NT2/D1 (cell line): ENCODE results near the gene RNF126.
"Not testable (repeated sequence)": the region's sequence is repeated elsewhere in the genome, so short reads cannot be mapped to it uniquely, and the experiment has no call there.

Source experiments
- DNase-seq: peaks from one replicate; pipeline ENCODE4 v3.0.0-alpha.2; 2011; ENCODE audit warnings: low read depth, low spot score
- H3K27me3 ChIP-seq: 2 replicates; pipeline ENCODE4 v1.6.0; 2011; ENCODE audit warnings: mild to moderate bottlenecking; ENCODE audit not compliant: insufficient read length, insufficient read depth
- H3K36me3 ChIP-seq: 2 replicates; pipeline ENCODE4 v1.6.1; 2011; ENCODE audit warnings: mild to moderate bottlenecking, low read length, mixed read lengths; ENCODE audit not compliant: insufficient read depth, insufficient read length
- H3K4me1 ChIP-seq: 2 replicates; pipeline ENCODE4 v1.5.1; 2011; ENCODE audit not compliant: insufficient read depth, insufficient read length
- H3K4me3 ChIP-seq: 2 replicates; pipeline ENCODE4 v1.5.1; 2011; ENCODE audit warnings: low read depth; ENCODE audit not compliant: insufficient read length
- H3K9ac ChIP-seq: 2 replicates; pipeline ENCODE4 v1.6.0; 2011; ENCODE audit warnings: low read depth; ENCODE audit not compliant: insufficient read length
- H3K9me3 ChIP-seq: 2 replicates; pipeline ENCODE4 v1.5.1; 2011; ENCODE audit warnings: mild to moderate bottlenecking, low read length; ENCODE audit not compliant: insufficient read depth
- SUZ12 ChIP-seq: IDR thresholded peaks from 2 replicates; pipeline ENCODE4 v1.6.1; 2011; ENCODE audit not compliant: insufficient read length, insufficient read depth; ENCODE audit errors: extremely low read depth
- YY1 ChIP-seq: IDR thresholded peaks from 2 replicates; pipeline ENCODE4 v1.6.1; 2011; ENCODE audit not compliant: insufficient read length, insufficient read depth
- ZNF274 ChIP-seq: IDR thresholded peaks from 2 replicates; pipeline ENCODE4 v1.6.1; 2011; ENCODE audit warnings: mild to moderate bottlenecking, low read depth, low read length

RNF126 gene

DNA sequence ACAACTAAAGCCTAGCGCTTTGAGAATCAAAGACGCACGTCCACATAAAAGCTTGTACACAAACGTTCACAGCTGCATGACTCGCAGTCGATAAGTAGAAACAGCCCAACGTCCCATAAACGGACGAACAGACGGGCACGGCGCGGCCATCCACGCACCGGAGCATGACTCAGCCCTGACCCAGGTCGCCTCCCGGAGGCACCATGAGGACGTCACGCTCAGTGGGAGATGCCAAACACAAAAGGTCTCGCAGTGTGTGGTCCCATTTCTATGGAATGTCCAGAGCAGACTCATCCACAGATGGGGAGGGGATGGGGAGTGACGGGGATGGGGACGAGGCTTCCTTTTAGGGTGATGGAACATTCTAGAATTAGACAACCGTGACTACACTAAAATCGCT is 39.0 kb downstream of the RNF126 start:
- Histone ChIP-seq H3K4me3 (no peak overlapping the region), H3K9ac (no peak overlapping the region), H3K27me3 (no peaks in the 10 kb centered on the region), H3K9me3 (no peaks in the 10 kb centered on the region), H3K4me1 (peaks cover 3% of the 10 kb centered on the region), H3K36me3 (peaks cover 85% of the 10 kb centered on the region)
- TF ChIP-seq SUZ12 (no peak), ZNF274 (no peak), YY1 (no peak)
- no peak for DNase-seq

DNA sequence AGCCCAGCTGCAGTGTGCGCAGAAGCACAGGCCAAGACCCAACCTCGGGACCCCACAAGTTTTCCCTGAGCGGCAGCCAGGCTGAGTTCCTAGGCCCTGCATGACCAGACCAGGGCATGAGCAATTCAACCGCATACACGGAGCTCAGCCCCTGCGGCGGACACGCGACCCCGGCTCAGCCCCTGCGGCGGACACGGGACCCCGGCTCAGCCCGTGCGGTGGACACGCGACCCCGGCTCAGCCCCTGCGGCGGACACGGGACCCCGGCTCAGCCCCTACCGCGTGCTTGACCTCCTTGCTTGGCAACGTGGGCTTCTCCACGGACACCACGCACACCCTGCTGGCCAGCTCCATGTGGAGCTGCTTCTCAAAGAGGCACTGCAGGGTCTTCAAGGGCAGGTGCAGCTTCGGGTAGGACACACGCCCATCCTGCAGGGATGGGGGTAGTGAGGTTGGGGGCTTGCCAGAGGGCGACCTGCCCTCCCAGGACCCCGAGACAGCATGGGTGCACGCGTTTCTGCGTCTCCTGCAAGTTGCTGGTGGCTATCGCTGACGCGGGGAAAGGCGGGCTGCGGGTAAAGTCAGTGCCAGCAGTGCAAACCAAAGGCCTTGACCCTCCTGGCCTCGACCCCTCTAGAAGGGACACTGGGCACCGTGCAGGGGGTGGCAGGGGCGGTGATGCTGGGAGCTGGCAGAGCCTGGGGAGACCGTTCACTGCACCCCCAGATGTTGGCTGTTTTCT is 39.7 kb downstream of the RNF126 start:
- no peak overlapping the region for H3K9ac ChIP-seq
- no peak for DNase-seq
- TF ChIP-seq SUZ12 (no peak), YY1 (no peak), ZNF274 (no peak)
- no peaks in the 10 kb centered on the region for H3K9me3 ChIP-seq
- no peak overlapping the region for H3K4me3 ChIP-seq
- peaks cover 85% of the 10 kb centered on the region for H3K36me3 ChIP-seq
- H3K27me3 ChIP-seq = no peaks in the 10 kb centered on the region
- peaks cover 3% of the 10 kb centered on the region for H3K4me1 ChIP-seq

DNA sequence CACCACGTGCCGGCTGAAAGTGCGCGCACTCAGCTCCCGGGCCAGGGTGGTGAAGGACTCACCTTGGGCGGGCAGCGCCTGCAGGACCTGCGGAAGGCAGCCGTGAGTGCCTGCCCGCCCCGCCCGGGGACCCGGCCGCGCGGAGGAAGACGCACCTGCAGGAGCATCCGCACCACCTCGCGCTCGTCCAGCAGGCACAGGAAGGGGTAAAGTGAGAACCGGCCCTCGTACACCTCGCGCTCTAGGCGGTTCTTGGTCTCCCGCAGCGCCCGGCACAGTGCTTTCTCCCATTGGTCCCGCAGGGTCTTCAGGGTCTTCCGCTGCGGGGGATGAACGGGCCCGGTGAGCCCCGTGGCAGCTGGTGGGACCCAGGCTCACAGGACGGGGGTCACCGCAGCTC is 40.3 kb downstream of the RNF126 start:
- TF ChIP-seq ZNF274 (no peak), YY1 (no peak), SUZ12 (no peak)
- Histone ChIP-seq H3K36me3 (peaks cover 84% of the 10 kb centered on the region), H3K4me3 (no peak overlapping the region), H3K27me3 (no peaks in the 10 kb centered on the region), H3K9me3 (no peaks in the 10 kb centered on the region), H3K9ac (no peak overlapping the region), H3K4me1 (peaks cover 3% of the 10 kb centered on the region)
- no peak for DNase-seq

DNA sequence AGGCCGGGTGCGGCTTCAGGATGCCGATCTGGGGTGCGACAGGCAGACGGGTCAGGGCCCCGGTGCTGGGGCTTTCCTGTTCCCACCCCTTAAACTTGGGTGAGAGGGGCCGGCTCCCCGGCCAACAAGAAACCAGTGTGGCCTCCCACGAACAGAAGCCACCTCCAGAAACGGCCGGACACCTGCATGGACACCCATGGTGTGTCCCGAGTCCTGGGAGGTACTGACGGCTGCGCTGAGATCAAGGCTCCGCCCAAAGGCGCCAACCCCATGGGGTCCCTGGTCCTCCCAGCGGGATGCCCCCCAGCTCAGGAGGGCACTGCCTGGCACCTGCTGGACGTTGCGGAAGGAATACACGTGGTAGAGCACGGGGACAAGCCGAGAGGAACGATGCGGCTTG is 41.2 kb downstream of the RNF126 start:
- no peak overlapping the region for H3K9ac ChIP-seq
- no peaks in the 10 kb centered on the region for H3K27me3 ChIP-seq
- no peak for TF ChIP-seq YY1
- no peak for TF ChIP-seq ZNF274
- TF ChIP-seq SUZ12 = no peak
- peaks cover 3% of the 10 kb centered on the region for H3K4me1 ChIP-seq
- no peaks in the 10 kb centered on the region for H3K9me3 ChIP-seq
- no peak for DNase-seq
- H3K4me3 ChIP-seq = no peak overlapping the region
- peaks cover 86% of the 10 kb centered on the region for H3K36me3 ChIP-seq

DNA sequence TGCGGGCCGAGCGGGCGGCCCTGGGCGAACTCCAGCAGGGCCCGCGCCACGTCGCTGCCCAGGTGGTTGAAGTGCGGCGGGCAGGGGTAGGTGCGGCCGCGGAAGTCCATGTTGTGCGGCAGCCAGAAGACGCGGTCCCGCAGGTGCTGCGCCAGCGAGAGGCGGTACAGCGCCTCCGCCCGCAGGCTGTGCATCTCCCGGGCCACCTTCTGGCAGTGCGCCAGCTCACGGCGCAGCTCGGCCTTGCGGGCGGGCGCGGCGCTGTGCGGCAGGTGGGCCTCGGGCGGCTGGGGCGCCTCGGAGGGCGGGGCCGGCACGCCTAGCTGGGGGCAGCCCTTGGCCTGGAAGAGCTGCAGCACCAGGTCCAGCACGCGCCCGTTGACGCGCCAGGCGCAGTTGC is 41.8 kb downstream of the RNF126 start:
- H3K27me3 ChIP-seq, H3K9ac ChIP-seq, H3K4me1 ChIP-seq, H3K9me3 ChIP-seq, DNase-seq, H3K4me3 ChIP-seq: not testable (repeated sequence)
- peaks cover 87% of the 10 kb centered on the region for H3K36me3 ChIP-seq

GRCh38 chr19:620166-620862 is 42.7 kb downstream of the RNF126 start:
- H3K27me3 ChIP-seq = no peaks in the 10 kb centered on the region
- TF ChIP-seq YY1 (no peak), SUZ12 (no peak), ZNF274 (no peak)
- DNase-seq = no peak
- H3K36me3 ChIP-seq = peaks cover 83% of the 10 kb centered on the region
- peaks cover 3% of the 10 kb centered on the region for H3K4me1 ChIP-seq
- H3K9me3 ChIP-seq = no peaks in the 10 kb centered on the region
- no peak overlapping the region for H3K9ac ChIP-seq
- no peak overlapping the region for H3K4me3 ChIP-seq

- Histone ChIP-seq H3K9ac (no peak overlapping the region), H3K9me3 (no peaks in the 10 kb centered on the region), H3K4me1 (no peaks in the 10 kb centered on the region), H3K4me3 (no peak overlapping the region), H3K27me3 (no peaks in the 10 kb centered on the region), H3K36me3 (peaks cover 81% of the 10 kb centered on the region)
- DNase-seq = no peak
- no peak for TF ChIP-seq SUZ12
- no peak for TF ChIP-seq YY1
- no peak for TF ChIP-seq ZNF274
Observed at GRCh38 chr19:619286-620002, 43.6 kb downstream of the RNF126 start.
